ENCODE data around the gene PPFIA1.

DNA sequence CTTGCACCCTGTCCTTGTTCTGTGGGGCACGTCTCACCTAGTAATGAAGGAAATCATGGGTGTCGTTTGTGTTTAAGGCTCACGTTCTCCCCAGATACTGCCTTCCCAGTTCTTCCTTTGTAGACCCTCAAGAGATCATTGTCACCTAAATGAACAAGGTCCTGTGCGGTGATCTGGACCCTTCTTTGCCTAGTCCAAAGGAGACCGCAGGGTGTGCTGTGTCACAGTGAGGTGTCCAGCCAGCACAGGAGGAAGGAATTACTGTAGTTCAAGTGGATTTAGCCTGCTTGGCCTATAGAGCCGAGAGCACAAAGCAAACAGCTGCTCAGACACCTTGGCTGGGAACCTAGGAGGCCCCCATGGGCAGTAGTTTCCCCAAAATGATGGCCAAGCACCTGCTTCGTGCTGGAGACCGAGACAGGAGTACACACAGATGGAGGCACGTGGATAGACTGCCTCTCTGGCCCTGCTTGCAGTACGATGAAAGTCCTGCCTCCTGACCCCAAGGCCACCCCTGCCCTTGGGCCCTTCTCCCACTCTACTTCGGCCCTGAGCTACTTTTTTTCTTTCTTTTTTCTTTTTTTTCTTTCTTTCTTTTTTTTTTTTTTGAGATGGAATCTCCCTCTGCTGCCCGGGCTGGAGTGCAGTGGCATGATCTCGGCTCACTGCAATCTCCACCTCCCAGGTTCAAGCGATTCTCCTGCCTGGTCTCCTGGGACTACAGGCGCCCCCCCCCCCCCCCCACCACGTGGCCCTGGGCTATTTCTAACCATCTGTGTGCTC is 19.4 kb upstream of the PPFIA1 start:
- TF ChIP-seq, protein P1, sequence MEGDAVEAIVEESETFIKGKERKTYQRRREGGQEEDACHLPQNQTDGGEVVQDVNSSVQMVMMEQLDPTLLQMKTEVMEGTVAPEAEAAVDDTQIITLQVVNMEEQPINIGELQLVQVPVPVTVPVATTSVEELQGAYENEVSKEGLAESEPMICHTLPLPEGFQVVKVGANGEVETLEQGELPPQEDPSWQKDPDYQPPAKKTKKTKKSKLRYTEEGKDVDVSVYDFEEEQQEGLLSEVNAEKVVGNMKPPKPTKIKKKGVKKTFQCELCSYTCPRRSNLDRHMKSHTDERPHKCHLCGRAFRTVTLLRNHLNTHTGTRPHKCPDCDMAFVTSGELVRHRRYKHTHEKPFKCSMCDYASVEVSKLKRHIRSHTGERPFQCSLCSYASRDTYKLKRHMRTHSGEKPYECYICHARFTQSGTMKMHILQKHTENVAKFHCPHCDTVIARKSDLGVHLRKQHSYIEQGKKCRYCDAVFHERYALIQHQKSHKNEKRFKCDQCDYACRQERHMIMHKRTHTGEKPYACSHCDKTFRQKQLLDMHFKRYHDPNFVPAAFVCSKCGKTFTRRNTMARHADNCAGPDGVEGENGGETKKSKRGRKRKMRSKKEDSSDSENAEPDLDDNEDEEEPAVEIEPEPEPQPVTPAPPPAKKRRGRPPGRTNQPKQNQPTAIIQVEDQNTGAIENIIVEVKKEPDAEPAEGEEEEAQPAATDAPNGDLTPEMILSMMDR (IDR thresholded peaks at IDR 0.05), result no peak
- TF ChIP-seq POLR2A (IDR thresholded peaks at IDR 0.05) (no peak), EP300 (IDR thresholded peaks at IDR 0.05) (no peak), POLR2AphosphoS5 (IDR thresholded peaks at IDR 0.05) (no peak)

Measured in upper lobe of left lung (tissue), 4 donors.